Stimulated activated CD8-positive, alpha-beta memory T cell treated with anti-CD3 and anti-CD28 coated beads, Interleukin-2, amount 100 ng/mL, for 1 hour (primary cell): ENCODE results near the gene RIMS4.
A peak's percentile ranks its signal among the peaks of the same experiment; 100 is the strongest.

ENCODE experiments used
- DNase-seq, 2 donors: peaks; one replicate each; pipeline ENCODE4 v3.0.0-alpha.2; 2020; ENCODE audit warnings: low read depth in 2 of 2

Gene RIMS4

GRCh38 chr20:44762466-44763140 is 47.7 kb downstream of the RIMS4 start:
- no peak for DNase-seq

- DNase-seq: no peak
These were observed 48.9 kb downstream of the RIMS4 start for GRCh38 chr20:44761423-44761822.

GRCh38 chr20:44759595-44759994 is 50.8 kb downstream of the RIMS4 start:
- no peak for DNase-seq

GRCh38 chr20:44758247-44759101 is 51.9 kb downstream of the RIMS4 start:
- no peak for DNase-seq

- no peak for DNase-seq
These were observed 53.4 kb downstream of the RIMS4 start for GRCh38 chr20:44756956-44757355.

- no peak for DNase-seq
These were observed 54.2 kb downstream of the RIMS4 start for GRCh38 chr20:44756011-44756688.

- DNase-seq: no peak
These were observed 55.8 kb downstream of the RIMS4 start for GRCh38 chr20:44754554-44754953.

- DNase-seq: no peak
These were observed 58.0 kb downstream of the RIMS4 start for GRCh38 chr20:44752099-44752931.

GRCh38 chr20:44750081-44750805 is 60.1 kb downstream of the RIMS4 start:
- no peak for DNase-seq

GRCh38 chr20:44748005-44748370 is 62.4 kb downstream of the RIMS4 start:
- no peak for DNase-seq

- DNase-seq: peak; percentile 12 to 23
These were observed 63.0 kb downstream of the RIMS4 start for GRCh38 chr20:44747166-44748004.

GRCh38 chr20:44746367-44747165 is 63.8 kb downstream of the RIMS4 start:
- DNase-seq: no peak

GRCh38 chr20:44745598-44746366 is 64.6 kb downstream of the RIMS4 start, which contains the start of gene KCNK15:
Gene KCNK15, plus strand, starts transcription at chr20:44745865. Its CDS starts 46 bp downstream, at chr20:44745911.
- no peak for DNase-seq

- DNase-seq: no peak
These were observed 65.2 kb downstream of the RIMS4 start for GRCh38 chr20:44745122-44745597.

GRCh38 chr20:44743916-44744655 is 66.3 kb downstream of the RIMS4 start:
- DNase-seq: no peak

- no peak for DNase-seq
These were observed 67.2 kb downstream of the RIMS4 start for GRCh38 chr20:44743080-44743701.
